ENCODE measurements around the gene RAB8B.

RAB8B gene

GRCh38 chr15:63314409-63314808 lies 125.0 kb downstream of the RAB8B start:
- no peak for DNase-seq (ENCODE audit: low spot score)
